Fibroblast of pulmonary artery (primary cell): ENCODE results near the gene UBTD2.
A peak's percentile ranks its signal among the peaks of the same experiment; 100 is the strongest.

ENCODE experiments used
- DNase-seq: peaks from one replicate; pipeline ENCODE4 v3.0.0-alpha.2; 2010; ENCODE audit warnings: low read depth
- H3K4me3 ChIP-seq: replicated peaks from 2 replicates; pipeline ENCODE4 v1.5.1; 2011; ENCODE audit warnings: low read depth, mild to moderate bottlenecking, control low read depth, low read length, moderate library complexity
- CTCF ChIP-seq: IDR thresholded peaks from 2 replicates; pipeline ENCODE4 v1.5.1; 2011; ENCODE audit warnings: mild to moderate bottlenecking, control low read depth, low read length, inconsistent platforms; ENCODE audit errors: missing control alignments

The UBTD2 gene

GRCh38 chr5:172178991-172179989, 104.3 kb downstream of the UBTD2 start:
- peak; percentile 74 for DNase-seq
- peak overlapping the region; percentile 5 for H3K4me3 ChIP-seq
- no peak for TF ChIP-seq CTCF

GRCh38 chr5:172178301-172178987, 105.1 kb downstream of the UBTD2 start:
- no peak for TF ChIP-seq CTCF
- no peak overlapping the region for H3K4me3 ChIP-seq
- no peak for DNase-seq

- no peak for TF ChIP-seq CTCF
- no peak for DNase-seq
- no peak overlapping the region for H3K4me3 ChIP-seq
Observed at GRCh38 chr5:172177176-172177575, 106.4 kb downstream of the UBTD2 start.

GRCh38 chr5:172175263-172175719, 108.3 kb downstream of the UBTD2 start:
- no peak overlapping the region for H3K4me3 ChIP-seq
- no peak for DNase-seq
- no peak for TF ChIP-seq CTCF

GRCh38 chr5:172173564-172174153, 109.9 kb downstream of the UBTD2 start:
- H3K4me3 ChIP-seq, result no peak overlapping the region

More at GRCh38 chr5:172173564-172174153, 109.9 kb downstream of the UBTD2 start:
- DNase-seq, result peak; percentile 46
- no peak for TF ChIP-seq CTCF
